ENCODE data around the gene IPO9.

Gene IPO9

GRCh38 chr1:201828820-201829774 is at the start of gene IPO9:
Gene IPO9 (plus strand): TSS chr1:201829157. CDS start chr1:201829210, 53 bp downstream.
- TF ChIP-seq, protein P1, sequence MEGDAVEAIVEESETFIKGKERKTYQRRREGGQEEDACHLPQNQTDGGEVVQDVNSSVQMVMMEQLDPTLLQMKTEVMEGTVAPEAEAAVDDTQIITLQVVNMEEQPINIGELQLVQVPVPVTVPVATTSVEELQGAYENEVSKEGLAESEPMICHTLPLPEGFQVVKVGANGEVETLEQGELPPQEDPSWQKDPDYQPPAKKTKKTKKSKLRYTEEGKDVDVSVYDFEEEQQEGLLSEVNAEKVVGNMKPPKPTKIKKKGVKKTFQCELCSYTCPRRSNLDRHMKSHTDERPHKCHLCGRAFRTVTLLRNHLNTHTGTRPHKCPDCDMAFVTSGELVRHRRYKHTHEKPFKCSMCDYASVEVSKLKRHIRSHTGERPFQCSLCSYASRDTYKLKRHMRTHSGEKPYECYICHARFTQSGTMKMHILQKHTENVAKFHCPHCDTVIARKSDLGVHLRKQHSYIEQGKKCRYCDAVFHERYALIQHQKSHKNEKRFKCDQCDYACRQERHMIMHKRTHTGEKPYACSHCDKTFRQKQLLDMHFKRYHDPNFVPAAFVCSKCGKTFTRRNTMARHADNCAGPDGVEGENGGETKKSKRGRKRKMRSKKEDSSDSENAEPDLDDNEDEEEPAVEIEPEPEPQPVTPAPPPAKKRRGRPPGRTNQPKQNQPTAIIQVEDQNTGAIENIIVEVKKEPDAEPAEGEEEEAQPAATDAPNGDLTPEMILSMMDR (IDR thresholded peaks at IDR 0.05; ENCODE audit: low read depth, low read length) = peak; percentile 94
- in situ Hi-C loops (cut with HindIII; ENCODE audit: low sequenced_read_pairs) = no loop called here
- H3K4me3 ChIP-seq (ENCODE audit: low read depth, low read length) = peak within 1 kb of the TSS; percentile 78
- peak; percentile 95 for DNase-seq (ENCODE audit: low read depth, low spot score)

- TF ChIP-seq, protein P1 (IDR thresholded peaks at IDR 0.05; ENCODE audit: low read depth, low read length) = no peak
- in situ Hi-C loops (cut with HindIII; ENCODE audit: low sequenced_read_pairs) = no loop called here
- no peak for DNase-seq (ENCODE audit: low read depth, low spot score)
- no peak overlapping the region for H3K4me3 ChIP-seq (ENCODE audit: low read depth, low read length)
Observed at GRCh38 chr1:201779351-201779880, 49.5 kb upstream of the IPO9 start.

DNA sequence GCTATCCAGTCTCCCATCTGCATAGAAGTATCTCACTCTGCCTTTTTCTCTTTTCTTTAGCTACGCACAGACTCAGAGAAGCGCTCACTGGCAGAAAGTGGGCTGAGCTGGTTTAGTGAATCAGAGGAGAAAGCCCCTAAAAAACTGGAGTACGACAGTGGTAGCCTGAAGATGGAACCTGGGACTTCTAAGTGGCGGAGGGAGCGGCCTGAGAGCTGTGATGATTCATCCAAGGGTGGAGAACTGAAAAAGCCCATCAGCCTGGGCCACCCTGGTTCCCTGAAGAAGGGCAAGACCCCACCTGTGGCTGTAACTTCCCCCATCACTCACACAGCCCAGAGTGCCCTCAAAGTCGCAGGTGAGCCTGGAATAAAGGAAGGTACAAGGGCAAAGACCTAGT is 48.0 kb upstream of the IPO9 start:
- no peak overlapping the region for H3K4me3 ChIP-seq (ENCODE audit: low read depth, low read length)
- DNase-seq (ENCODE audit: low read depth, low spot score) = no peak
- TF ChIP-seq, protein P1 (IDR thresholded peaks at IDR 0.05; ENCODE audit: low read depth, low read length) = no peak
- in situ Hi-C loops (cut with HindIII; ENCODE audit: low sequenced_read_pairs) = no loop called here

DNA sequence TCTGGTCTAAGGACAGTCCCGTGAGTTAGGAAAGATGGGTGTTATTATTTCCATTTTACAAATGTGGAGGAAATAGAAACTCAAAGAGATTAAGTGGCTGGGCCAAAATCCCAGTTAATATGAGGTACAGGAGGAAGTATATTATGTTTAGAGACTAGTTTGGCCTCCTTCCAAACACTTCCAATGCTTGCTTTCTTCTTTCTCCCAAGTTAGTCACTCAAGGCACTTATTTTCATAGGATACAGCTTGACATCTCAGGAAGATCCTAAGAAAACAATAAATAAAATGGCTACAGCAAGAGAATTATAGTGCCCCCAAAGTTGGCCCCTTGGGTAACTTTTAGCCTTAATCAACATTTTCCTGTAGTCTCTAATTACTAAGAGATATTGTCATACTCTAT is 47.5 kb upstream of the IPO9 start:
- in situ Hi-C loops (cut with HindIII; ENCODE audit: low sequenced_read_pairs) = no loop called here
- no peak for DNase-seq (ENCODE audit: low read depth, low spot score)
- no peak overlapping the region for H3K4me3 ChIP-seq (ENCODE audit: low read depth, low read length)
- TF ChIP-seq, protein P1 (IDR thresholded peaks at IDR 0.05; ENCODE audit: low read depth, low read length) = no peak

- no peak overlapping the region for H3K4me3 ChIP-seq (ENCODE audit: low read depth, low read length)
- DNase-seq (ENCODE audit: low read depth, low spot score) = no peak
- TF ChIP-seq, protein P1 (IDR thresholded peaks at IDR 0.05; ENCODE audit: low read depth, low read length) = no peak
- in situ Hi-C loops (cut with HindIII; ENCODE audit: low sequenced_read_pairs) = no loop called here
Observed at GRCh38 chr1:201782353-201782752, 46.6 kb upstream of the IPO9 start.

- TF ChIP-seq, protein P1 (IDR thresholded peaks at IDR 0.05; ENCODE audit: low read depth, low read length) = no peak
- no peak overlapping the region for H3K4me3 ChIP-seq (ENCODE audit: low read depth, low read length)
- in situ Hi-C loops (cut with HindIII; ENCODE audit: low sequenced_read_pairs) = no loop called here
- DNase-seq (ENCODE audit: low read depth, low spot score) = no peak
Observed at GRCh38 chr1:201783058-201783457, 45.9 kb upstream of the IPO9 start.

Data from astrocyte of the spinal cord (primary cell).